Smooth muscle cell (in vitro differentiated cells): ENCODE data around the gene S100A8. TPM values are rescaled to one million over a fixed set of nuclear protein-coding genes. Genes with fewer than 3 reads are reported as not detected.

Experiments used
- DNase-seq: peaks from one replicate; lab custom pipeline; 2025; ENCODE audit not compliant: unreplicated experiment; lab: John Stamatoyannopoulos, UW
- H2AFZ ChIP-seq: fragments of 200-600 bp; sonication (generic); 2 replicates; pipeline ENCODE4 v1.6.0; 2016; ENCODE audit warnings: antibody characterized with exemption, low read depth, mild to moderate bottlenecking
- H3F3A ChIP-seq: fragments of 200-600 bp; sonication (generic); 2 replicates; pipeline ENCODE4 v1.6.0; 2017; ENCODE audit warnings: antibody characterized with exemption, low read depth
- H3K27ac ChIP-seq: fragments of 200-600 bp; sonication (generic); 2 replicates; pipeline ENCODE4 v1.5.1; 2016; ENCODE audit warnings: low read depth, mild to moderate bottlenecking
- H3K27me3 ChIP-seq: fragments of 200-600 bp; sonication (generic); 2 replicates; pipeline ENCODE4 v1.6.1; 2016; ENCODE audit warnings: low read depth, mild to moderate bottlenecking
- H3K36me3 ChIP-seq: fragments of 200-600 bp; sonication (generic); 2 replicates; pipeline ENCODE4 v1.5.1; 2016; ENCODE audit warnings: low read depth
- H3K4me1 ChIP-seq: fragments of 200-600 bp; sonication (generic); 2 replicates; pipeline ENCODE4 v1.5.1; 2016; ENCODE audit warnings: low read depth
- H3K4me2 ChIP-seq: fragments of 200-600 bp; sonication (generic); 2 replicates; pipeline ENCODE4 v1.6.0; 2016; ENCODE audit warnings: mild to moderate bottlenecking
- H3K4me3 ChIP-seq: fragments of 200-600 bp; sonication (generic); 2 replicates; pipeline ENCODE4 v1.5.1; 2016; ENCODE audit warnings: mild to moderate bottlenecking
- H3K79me2 ChIP-seq: fragments of 200-600 bp; sonication (generic); 2 replicates; pipeline ENCODE4 v1.6.0; 2016; ENCODE audit warnings: low read depth, mild to moderate bottlenecking
- H3K9ac ChIP-seq: fragments of 200-600 bp; sonication (generic); 2 replicates; pipeline ENCODE4 v1.6.0; 2016; ENCODE audit warnings: low read depth
- H3K9me3 ChIP-seq: fragments of 200-600 bp; sonication (generic); replicated peaks from 2 replicates; pipeline ENCODE4 v1.5.1; 2016; ENCODE audit warnings: low read depth
- H4K20me1 ChIP-seq: fragments of 200-600 bp; sonication (generic); 2 replicates; pipeline ENCODE4 v1.6.0; 2016; ENCODE audit warnings: low read depth
- CTCF ChIP-seq: fragments of 200-600 bp; sonication (generic); IDR thresholded peaks from 2 replicates; pipeline ENCODE4 v1.5.1; 2017; ENCODE audit warnings: borderline replicate concordance, mild to moderate bottlenecking, antibody characterized with exemption; ENCODE audit not compliant: insufficient read depth, poor library complexity, severe bottlenecking
- WGBS: methylation state at CpG from one replicate; pipeline ENCODE4 v1.1.7; 2016; ENCODE audit warnings: low lambda C conversion rate; 5-methylcytosine and 5-hydroxymethylcytosine counted together
- polyA plus RNA-seq: library from polyadenylated mRNA; unstranded; fragments of >200 nt; fragmentation: Nextera tagmentation; extraction: Ambion mirVana; gene quantifications from 2 replicates; pipeline ENCODE4 v1.2.1, GENCODE V29; 2016
- total RNA-seq: library from RNA; depleted of rRNA; stranded (reverse); fragments of >200 nt; gene quantifications from 2 replicates; pipeline ENCODE4 v1.2.3, GENCODE V29; 2014

The S100A8 gene
- total and polyA plus RNA-seq, 2 experiments from 2014 or later = 0.79 TPM; not detected in 1

- H3K27ac ChIP-seq = no peak overlapping the region
- DNase-seq = no peak
- H3K79me2 ChIP-seq = no peaks in the 10 kb centered on the region
- H3K4me1 ChIP-seq = no peaks in the 10 kb centered on the region
- 86% methylated on average over 11 of the region's 11 CpGs for WGBS
- no peaks in the 10 kb centered on the region for H3F3A ChIP-seq
- no peaks in the 10 kb centered on the region for H3K27me3 ChIP-seq
- no peak overlapping the region for H3K9ac ChIP-seq
- H3K9me3 ChIP-seq = no peaks in the 10 kb centered on the region
- H3K4me2 ChIP-seq = no peak overlapping the region
- H3K36me3 ChIP-seq = no peaks in the 10 kb centered on the region
- no peaks in the 10 kb centered on the region for H4K20me1 ChIP-seq
- H2AFZ ChIP-seq = no peak overlapping the region
- no peak for TF ChIP-seq CTCF
- H3K4me3 ChIP-seq = no peak overlapping the region
Observed at GRCh38 chr1:153360592-153361479, 30.0 kb downstream of the S100A8 start.

GRCh38 chr1:153360190-153360589, 30.7 kb downstream of the S100A8 start:
- Histone ChIP-seq H3K9ac (no peak overlapping the region), H3K4me1 (no peaks in the 10 kb centered on the region), H2AFZ (no peak overlapping the region)

GRCh38 chr1:153359241-153359640, 31.6 kb downstream of the S100A8 start:
- Histone ChIP-seq H3K4me3 (no peak overlapping the region), H4K20me1 (no peaks in the 10 kb centered on the region), H3K36me3 (no peaks in the 10 kb centered on the region), H3K79me2 (no peaks in the 10 kb centered on the region), H3F3A (no peaks in the 10 kb centered on the region), H3K4me1 (no peaks in the 10 kb centered on the region), H3K27ac (no peak overlapping the region), H3K9me3 (no peaks in the 10 kb centered on the region), H2AFZ (no peak overlapping the region), H3K9ac (no peak overlapping the region), H3K4me2 (no peak overlapping the region), H3K27me3 (no peaks in the 10 kb centered on the region)
- DNase-seq = no peak
- no peak for TF ChIP-seq CTCF
- 88% methylated on average over 6 of the region's 6 CpGs for WGBS

More at GRCh38 chr1:153360190-153360589, 30.7 kb downstream of the S100A8 start:
- no peak overlapping the region for H3K4me3 ChIP-seq
- H3K27me3 ChIP-seq = no peaks in the 10 kb centered on the region
- H3K4me2 ChIP-seq = no peak overlapping the region
- DNase-seq = no peak
- no peaks in the 10 kb centered on the region for H3F3A ChIP-seq
- no peak for TF ChIP-seq CTCF
- H3K27ac ChIP-seq = no peak overlapping the region
- no peaks in the 10 kb centered on the region for H3K9me3 ChIP-seq
- no peaks in the 10 kb centered on the region for H4K20me1 ChIP-seq
- no peaks in the 10 kb centered on the region for H3K36me3 ChIP-seq
- 96% methylated on average over 2 of the region's 2 CpGs for WGBS
- no peaks in the 10 kb centered on the region for H3K79me2 ChIP-seq

GRCh38 chr1:153358691-153358975, 32.2 kb downstream of the S100A8 start:
- Histone ChIP-seq H3K4me3 (no peak overlapping the region), H3K79me2 (no peaks in the 10 kb centered on the region), H3K27ac (no peak overlapping the region), H3K9ac (no peak overlapping the region), H3K4me1 (no peaks in the 10 kb centered on the region), H4K20me1 (no peaks in the 10 kb centered on the region), H3K9me3 (no peaks in the 10 kb centered on the region), H3K27me3 (no peaks in the 10 kb centered on the region), H3K36me3 (no peaks in the 10 kb centered on the region), H3K4me2 (no peak overlapping the region), H2AFZ (no peak overlapping the region), H3F3A (no peaks in the 10 kb centered on the region)
- WGBS = 84% methylated on average over 3 of the region's 3 CpGs
- DNase-seq = no peak
- no peak for TF ChIP-seq CTCF
